HEK293T (cell line): Measurements from ENCODE around the gene MYOM3.

Experiments
- ARNT ChIP-seq: fragments of 450-650 bp; IDR thresholded peaks from 2 replicates; pipeline ENCODE4 v1.6.1; 2017; ENCODE audit warnings: mild to moderate bottlenecking
- L3MBTL2 ChIP-seq: fragments of 450-650 bp; conservative IDR thresholded peaks from 2 replicates; pipeline ENCODE4 v1.6.1; 2016; ENCODE audit warnings: mild to moderate bottlenecking
- SP1 ChIP-seq: fragments of 450-650 bp; IDR thresholded peaks from 2 replicates; pipeline ENCODE4 v1.6.1; 2017
- TARDBP ChIP-seq: fragments of 450-650 bp; IDR thresholded peaks from 2 replicates; pipeline ENCODE4 v1.6.1; 2016

DNA sequence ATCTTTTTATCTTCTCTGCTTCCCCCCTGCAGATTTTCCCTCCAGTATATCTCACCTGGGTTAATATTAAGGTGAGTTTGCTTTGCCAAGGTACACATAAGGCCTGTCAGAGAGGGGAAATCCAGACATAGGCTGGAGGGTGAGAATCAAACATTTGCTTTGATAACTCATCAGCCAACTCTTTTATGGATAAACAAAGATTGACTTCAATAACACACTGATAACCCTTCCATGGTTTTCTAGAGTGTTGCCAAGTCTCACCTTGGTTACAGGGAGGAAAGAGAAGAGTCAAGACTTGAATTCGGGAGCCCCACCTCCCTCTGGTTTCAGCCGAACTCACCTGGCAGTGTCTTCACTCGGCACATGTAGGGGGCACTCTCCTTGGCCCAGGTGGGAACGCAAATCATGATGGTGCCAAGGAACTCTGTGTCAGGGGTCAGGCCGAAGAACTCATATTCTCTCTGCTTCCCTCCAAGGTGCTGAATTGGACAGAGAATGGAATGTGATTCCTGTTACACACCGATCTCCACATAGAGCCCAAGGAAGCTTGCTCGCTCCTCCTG lies 15.9 kb upstream of the MYOM3 start:
- TF ChIP-seq L3MBTL2: no peak
- TF ChIP-seq SP1: no peak
- no peak for TF ChIP-seq ARNT
- no peak for TF ChIP-seq TARDBP
